ENCODE measurements around the gene KRTAP1-3.

- TF ChIP-seq POLR2AphosphoS5 (IDR thresholded peaks at IDR 0.05; ENCODE audit: low read depth) (no peak), REST (IDR thresholded peaks at IDR 0.05; ENCODE audit: insufficient replicate concordance, low read depth) (no peak), CTCF (IDR thresholded peaks at IDR 0.05; ENCODE audit: insufficient read depth, low read length) (no peak), SPI1 (IDR thresholded peaks at IDR 0.05; ENCODE audit: borderline replicate concordance, low read depth) (no peak)
Observed at GRCh38 chr17:41019415-41019814, 15.3 kb downstream of the KRTAP1-3 start.

Data from HL-60 (cell line).